ENCODE data around the gene ATAD1.
"Not testable (repeated sequence)": the region's sequence is repeated elsewhere in the genome, so short reads cannot be mapped to it uniquely, and the experiment has no call there.

Gene ATAD1

DNA sequence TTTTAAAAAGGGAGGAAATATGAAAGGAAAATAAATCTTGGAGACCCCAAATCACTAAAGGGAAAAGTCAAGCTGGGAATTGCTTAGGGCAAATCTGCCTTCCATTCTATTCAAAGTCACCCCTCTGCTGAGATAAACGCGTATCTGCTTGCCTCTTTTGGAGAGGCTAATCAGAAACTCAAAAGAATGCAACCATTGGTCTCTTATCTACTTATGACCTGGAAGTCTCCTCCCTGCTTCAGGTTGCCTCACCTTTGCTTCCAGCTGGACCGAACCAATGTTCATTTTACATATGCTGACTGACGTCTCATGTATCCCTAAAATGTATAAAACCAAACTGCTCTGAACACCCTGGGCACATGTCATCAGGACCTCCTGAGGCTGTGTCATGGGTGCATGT, 14.7 kb downstream of the ATAD1 start:
- no peak for DNase-seq
- TF ChIP-seq GATA1 (IDR thresholded peaks at IDR 0.05; ENCODE audit: low read depth, low read length) (no peak), POLR2A (IDR thresholded peaks at IDR 0.05; ENCODE audit: low read length) (no peak)

- DNase-seq: not testable (repeated sequence)
Measured at GRCh38 chr10:87801813-87802435, 16.1 kb downstream of the ATAD1 start.

DNA sequence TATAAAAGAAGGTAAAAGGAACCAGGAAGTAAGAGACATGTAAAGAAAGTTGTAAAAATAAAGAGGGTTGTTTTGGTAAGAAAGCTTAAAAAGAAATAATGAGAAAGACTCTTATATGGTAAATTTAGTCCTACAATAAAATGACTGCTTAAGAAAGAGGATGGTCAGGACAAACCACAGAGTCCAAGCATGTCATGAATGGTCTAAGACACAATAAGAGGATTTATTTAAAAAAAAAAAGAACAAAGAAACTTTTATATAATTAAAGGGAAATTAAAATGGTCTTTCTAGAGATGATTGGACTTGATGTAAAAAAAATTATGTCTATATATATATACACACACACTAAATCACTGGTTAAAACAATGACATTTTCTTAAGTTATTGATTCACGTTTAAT, 18.2 kb downstream of the ATAD1 start:
- TF ChIP-seq GATA1 (IDR thresholded peaks at IDR 0.05; ENCODE audit: low read depth, low read length) (no peak), POLR2A (IDR thresholded peaks at IDR 0.05; ENCODE audit: low read length) (no peak)
- DNase-seq: peak in 1 of 2 experiments; percentile 4

- DNase-seq: no peak
- TF ChIP-seq POLR2A (IDR thresholded peaks at IDR 0.05; ENCODE audit: low read length) (no peak), GATA1 (IDR thresholded peaks at IDR 0.05; ENCODE audit: low read depth, low read length) (no peak)
Measured at GRCh38 chr10:87798082-87798481, 19.9 kb downstream of the ATAD1 start.

DNA sequence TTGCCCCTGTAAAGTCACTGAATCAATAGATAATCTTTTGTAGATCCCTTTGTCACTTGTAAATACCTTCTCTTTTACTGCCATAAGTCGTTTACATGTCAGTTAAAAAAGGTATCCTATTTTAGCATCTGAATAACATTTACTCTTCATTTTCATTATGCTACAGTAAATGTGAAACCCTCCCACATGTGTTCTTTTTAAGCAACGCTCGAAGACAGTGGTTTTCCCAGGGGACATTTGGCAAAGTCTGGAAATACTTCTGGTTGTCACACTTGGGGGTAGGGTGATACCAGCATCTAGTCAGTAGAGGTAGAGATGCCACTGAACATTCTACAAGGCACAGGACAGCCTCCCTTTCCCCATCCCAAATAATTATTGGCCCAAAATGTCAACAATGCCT, 23.7 kb downstream of the ATAD1 start:
- TF ChIP-seq GATA1 (IDR thresholded peaks at IDR 0.05; ENCODE audit: low read depth, low read length) (no peak), POLR2A (IDR thresholded peaks at IDR 0.05; ENCODE audit: low read length) (no peak)
- no peak for DNase-seq

DNA sequence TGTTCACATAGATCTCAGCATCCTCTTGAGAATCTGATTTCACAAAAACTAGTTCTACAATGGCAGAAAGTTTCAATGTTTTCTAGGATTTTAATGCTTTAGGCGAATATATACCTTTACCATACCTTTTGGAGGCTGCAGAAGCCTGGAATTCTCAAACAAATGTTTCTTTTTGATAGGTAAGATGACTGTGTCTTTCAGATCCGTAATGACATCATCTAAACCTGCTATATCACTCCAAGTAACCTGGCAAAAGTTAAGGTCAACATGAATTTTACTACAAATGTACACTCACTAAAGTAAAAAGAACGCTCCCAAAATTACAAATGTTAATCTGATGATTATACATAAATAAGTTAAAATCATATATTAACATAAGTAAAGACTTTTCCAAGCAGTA, 27.8 kb downstream of the ATAD1 start:
- TF ChIP-seq GATA1 (IDR thresholded peaks at IDR 0.05; ENCODE audit: low read depth, low read length): no peak
- no peak for DNase-seq

- no peak for TF ChIP-seq GATA1 (IDR thresholded peaks at IDR 0.05; ENCODE audit: low read depth, low read length)
- TF ChIP-seq POLR2A (IDR thresholded peaks at IDR 0.05; ENCODE audit: low read length): no peak
- DNase-seq: no peak
Measured at GRCh38 chr10:87786421-87786820, 31.6 kb downstream of the ATAD1 start.

DNA sequence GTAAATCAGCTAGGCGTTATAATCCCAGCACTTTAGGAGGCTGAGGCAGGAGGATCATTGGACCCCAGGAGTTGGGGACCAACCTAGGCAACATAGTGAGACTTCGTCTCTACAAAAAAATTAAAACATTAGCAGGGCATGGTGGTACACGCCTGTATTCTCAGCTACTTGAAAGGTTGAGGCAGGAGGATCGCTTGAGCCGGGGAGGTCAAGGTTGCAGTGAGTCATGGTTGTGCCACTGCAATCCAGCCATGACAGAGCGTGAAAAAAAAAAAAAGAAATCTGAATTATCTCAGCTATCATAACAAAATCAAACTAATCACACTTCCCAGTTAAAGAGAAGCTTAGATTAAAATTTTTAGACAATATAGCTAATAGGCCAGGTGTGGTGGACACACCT, 35.3 kb downstream of the ATAD1 start:
- TF ChIP-seq GATA1 (IDR thresholded peaks at IDR 0.05; ENCODE audit: low read depth, low read length) (no peak), POLR2A (IDR thresholded peaks at IDR 0.05; ENCODE audit: low read length) (no peak)
- DNase-seq: no peak

- DNase-seq: no peak
- TF ChIP-seq POLR2A (IDR thresholded peaks at IDR 0.05; ENCODE audit: low read length) (no peak), GATA1 (IDR thresholded peaks at IDR 0.05; ENCODE audit: low read depth, low read length) (no peak)
Measured at GRCh38 chr10:87781545-87781944, 36.5 kb downstream of the ATAD1 start.

DNA sequence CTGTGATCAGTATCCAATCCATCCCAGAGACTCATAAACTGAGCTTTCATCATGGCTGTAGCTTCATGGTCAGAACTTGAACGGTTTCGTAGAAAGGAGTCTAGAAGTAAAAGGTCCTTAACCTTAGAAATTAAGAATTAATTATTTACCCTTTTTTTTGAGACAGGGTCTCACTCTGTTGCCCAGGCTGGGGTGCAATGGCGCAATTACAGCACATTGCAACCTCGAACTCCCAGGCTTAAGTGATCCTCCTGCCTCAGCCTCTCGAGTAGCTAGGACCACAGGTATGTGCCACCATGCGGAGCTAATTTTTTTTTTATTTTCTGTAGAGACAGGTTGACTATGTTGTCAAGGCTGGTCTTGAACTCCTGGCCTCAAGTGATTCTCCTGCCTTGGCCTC, 41.7 kb downstream of the ATAD1 start:
- no peak for DNase-seq
- TF ChIP-seq GATA1 (IDR thresholded peaks at IDR 0.05; ENCODE audit: low read depth, low read length) (no peak), POLR2A (IDR thresholded peaks at IDR 0.05; ENCODE audit: low read length) (no peak)

DNA sequence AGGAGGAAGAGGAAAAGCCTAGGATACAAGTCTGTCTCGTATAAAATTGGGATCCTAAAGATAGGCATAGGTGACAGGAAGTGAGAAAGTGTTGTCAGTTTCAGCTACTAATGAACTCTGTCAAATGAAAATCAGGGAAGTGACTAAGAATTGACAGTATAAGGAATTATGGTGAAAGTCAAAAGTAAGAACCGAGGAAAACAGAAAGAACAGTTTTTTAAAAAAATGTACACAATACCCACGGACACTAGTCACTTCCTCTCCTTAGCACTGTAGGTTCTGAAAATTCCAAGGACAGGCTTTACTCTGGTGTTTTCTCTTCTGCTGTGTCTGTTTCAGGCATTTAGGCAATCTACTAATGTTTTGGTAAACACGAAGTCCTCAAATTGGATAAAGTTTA, 42.3 kb downstream of the ATAD1 start:
- DNase-seq: no peak

GRCh38 chr10:87771871-87772500, 46.0 kb downstream of the ATAD1 start:
- no peak for TF ChIP-seq POLR2A (IDR thresholded peaks at IDR 0.05; ENCODE audit: low read length)
- TF ChIP-seq GATA1 (IDR thresholded peaks at IDR 0.05; ENCODE audit: low read depth, low read length): no peak
- peak; percentile 31 to 64 for DNase-seq

More for the DNA sequence above, 42.3 kb downstream of the ATAD1 start:
- no peak for TF ChIP-seq GATA1 (IDR thresholded peaks at IDR 0.05; ENCODE audit: low read depth, low read length)
- no peak for TF ChIP-seq POLR2A (IDR thresholded peaks at IDR 0.05; ENCODE audit: low read length)

GRCh38 chr10:87767253-87767652, 50.8 kb downstream of the ATAD1 start:
- no peak for TF ChIP-seq GATA1 (IDR thresholded peaks at IDR 0.05; ENCODE audit: low read depth, low read length)
- no peak for TF ChIP-seq POLR2A (IDR thresholded peaks at IDR 0.05; ENCODE audit: low read length)
- no peak for DNase-seq

GRCh38 chr10:87765666-87766376, 52.2 kb downstream of the ATAD1 start:
- DNase-seq: no peak
- TF ChIP-seq POLR2A (IDR thresholded peaks at IDR 0.05; ENCODE audit: low read length) (no peak), GATA1 (IDR thresholded peaks at IDR 0.05; ENCODE audit: low read depth, low read length) (no peak)
